Measurements from ENCODE around the gene FBXW7. TPM values are rescaled to one million over a fixed set of nuclear protein-coding genes. Genes with fewer than 3 reads are reported as not detected.

The FBXW7 gene
- total RNA-seq, 1 experiment from 2014 or later: 27.1 TPM

DNA sequence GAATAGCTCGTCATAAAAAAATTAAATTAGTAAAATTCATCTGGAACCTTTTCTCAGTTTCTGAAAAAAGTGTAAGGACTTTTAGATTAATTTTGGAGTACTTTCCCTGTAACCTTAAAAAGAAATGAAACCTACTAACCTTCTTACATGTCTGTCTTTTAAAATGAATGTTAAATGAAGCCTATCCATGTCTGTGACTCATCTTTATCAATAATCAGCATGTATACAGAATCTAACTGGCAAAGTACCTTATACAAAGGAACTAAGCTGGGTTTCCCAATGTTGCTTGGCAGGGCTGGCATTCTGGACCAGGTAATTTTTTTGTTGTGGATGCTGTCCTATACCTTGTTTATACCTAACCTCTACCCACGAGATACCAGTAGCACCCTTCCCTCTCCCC is 13.6 kb downstream of the FBXW7 start:
- Histone ChIP-seq H2AK5ac (ENCODE audit: insufficient read length, low read length) (no peak overlapping the region), H4K91ac (ENCODE audit: insufficient read length, low read depth, low read length) (no peak overlapping the region), H3K14ac (ENCODE audit: insufficient read depth, low read length) (no peak overlapping the region), H4K8ac (replicated peaks; ENCODE audit: insufficient read length, low read depth, low read length) (no peak overlapping the region), H3K4ac (ENCODE audit: low read depth, low read length) (no peak overlapping the region), H3K9me3 (ENCODE audit: control insufficient read depth, low read depth, low read length) (no peaks in the 10 kb centered on the region), H2AFZ (ENCODE audit: low read length) (no peak overlapping the region), H3K27ac (ENCODE audit: insufficient read length, low read depth, low read length) (no peak overlapping the region), H3K9ac (ENCODE audit: extremely low read depth, insufficient read length, low read length) (no peak overlapping the region), H3K27me3 (ENCODE audit: insufficient read depth, low read length) (no peaks in the 10 kb centered on the region), H3K56ac (ENCODE audit: insufficient read length, low read depth, low read length) (no peak overlapping the region), H2BK120ac (ENCODE audit: low read depth, low read length, poor library complexity, severe bottlenecking) (no peak overlapping the region), H3K23me2 (ENCODE audit: insufficient read length, low read depth, low read length, poor library complexity, severe bottlenecking) (no peaks in the 10 kb centered on the region), H2BK5ac (ENCODE audit: insufficient read length, low read length) (no peak overlapping the region), H2BK15ac (ENCODE audit: low read depth, low read length) (no peak overlapping the region), H2BK20ac (ENCODE audit: low read depth, low read length, poor library complexity, severe bottlenecking) (no peak overlapping the region), H3K4me1 (ENCODE audit: insufficient read depth, low read length) (no peaks in the 10 kb centered on the region; the same call in 1 of the 2 replicates), H2BK12ac (ENCODE audit: insufficient read length, low read depth, low read length) (no peak overlapping the region), H3K79me2 (ENCODE audit: insufficient read depth, low read length) (peaks cover 6% of the 10 kb centered on the region; the same call in 1 of the 2 replicates), H3T11ph (ENCODE audit: low read length) (no peak overlapping the region), H3K23ac (ENCODE audit: insufficient read length, low read depth, low read length) (no peak overlapping the region), H3K79me1 (ENCODE audit: insufficient read depth, low read depth, low read length, poor library complexity, severe bottlenecking) (peaks cover 3% of the 10 kb centered on the region), H3K18ac (ENCODE audit: insufficient read length, low read depth, low read length) (no peak overlapping the region), H4K5ac (ENCODE audit: insufficient read length, low read depth, low read length) (no peak overlapping the region), H4K20me1 (ENCODE audit: control insufficient read depth, insufficient read depth, insufficient read length) (no peaks in the 10 kb centered on the region), H3K4me2 (ENCODE audit: insufficient read depth, insufficient read length, low read length) (no peak overlapping the region)
- H3K9me3 Mint-ChIP-seq: no peaks in the 10 kb centered on the region
- H3K4me1 Mint-ChIP-seq: peaks cover 40 to 44% of the 10 kb centered on the region in 2 experiments
- TF ChIP-seq CTCF (conservative IDR thresholded peaks at IDR 0.05): no peak
- H3K27ac Mint-ChIP-seq: no peak overlapping the region
- H3K4me3 Mint-ChIP-seq: no peak overlapping the region
- no peaks in the 10 kb centered on the region for H3K27me3 Mint-ChIP-seq (ENCODE audit: low read depth)
- WGBS (ENCODE audit: extremely low coverage, insufficient read length, low lambda C conversion rate): no CpG with 5 or more reads among the region's 2 CpGs
- H3K36me3 Mint-ChIP-seq (ENCODE audit: insufficient read depth in 1 of 3, low read depth in 3 of 3): peaks cover 0 to 13% (median 0%) of the 10 kb centered on the region in 3 experiments; a peak in 2 of 7 replicates
- DNase-seq: no peak
